Endothelial cell of umbilical vein (primary cell): ENCODE results near the gene JMJD8. TPM values are rescaled to one million over a fixed set of nuclear protein-coding genes. Genes with fewer than 3 reads are reported as not detected.

Experiments
- BruUV-seq: library from RNA; stranded (reverse); fragments of 400-500 nt; replicated peaks from 2 replicates; lab custom pipeline; 2021; lab: Mats Ljungman, UMichigan
- CTCF ChIA-PET: fragments of 300-600, 350-600 bp; sonication (Branson Sonifier 250); formaldehyde crosslinking; loops from one replicate; lab custom pipeline; 2021; ENCODE audit warnings: antibody characterized with exemption, inconsistent platforms; lab: Charles Lee
- POLR2A ChIA-PET: fragments of 300-600, 350-600 bp; sonication (Branson Sonifier 250); formaldehyde crosslinking; loops from one replicate; lab custom pipeline; 2021; ENCODE audit warnings: antibody characterized with exemption, inconsistent platforms; lab: Charles Lee
- DNase-seq: peaks from one replicate; pipeline ENCODE4 v3.0.0-alpha.2; 2011; ENCODE audit warnings: low read depth, low spot score
- FAIRE-seq: peaks from 2 replicates; lab custom pipeline; 2011; peaks lifted over from hg19 to GRCh38; lab: Jason Lieb, UNC
- H2AFZ ChIP-seq: 2 replicates; pipeline ENCODE4 v1.6.0; 2012; ENCODE audit warnings: low read depth, low read length, control low read depth, inconsistent platforms
- H3K27ac ChIP-seq: 2 replicates; pipeline ENCODE4 v1.5.1; 2011; ENCODE audit warnings: low read depth, mild to moderate bottlenecking, control low read depth, low read length, moderate library complexity; ENCODE audit not compliant: insufficient read depth
- H3K27me3 ChIP-seq, 2 experiments: 2 replicates each; pipeline versions ENCODE4 v1.6.0 to v1.6.1; 2011; ENCODE audit warnings: low read length in 2 of 2, mixed read lengths in 1 of 2; ENCODE audit not compliant: control insufficient read depth in 2 of 2, insufficient read depth in 2 of 2
- H3K36me3 ChIP-seq, 2 experiments: 2 replicates in 1 of 2; 3 replicates in 1 of 2; pipeline ENCODE4 v1.5.1; 2011; ENCODE audit warnings: low read length in 2 of 2, mild to moderate bottlenecking in 1 of 2, moderate library complexity in 1 of 2; ENCODE audit not compliant: control insufficient read depth in 2 of 2, insufficient read depth in 2 of 2; ENCODE audit errors: extremely low read depth in 1 of 2
- H3K4me1 ChIP-seq: 3 replicates; pipeline ENCODE4 v1.5.1; 2011; ENCODE audit warnings: mild to moderate bottlenecking, low read length; ENCODE audit not compliant: control insufficient read depth, insufficient read depth; ENCODE audit errors: extremely low read depth
- H3K4me2 ChIP-seq: 2 replicates; pipeline ENCODE4 v1.6.1; 2011; ENCODE audit warnings: low read length, control low read depth, mixed read lengths; ENCODE audit not compliant: insufficient read depth
- H3K4me3 ChIP-seq, 3 experiments: fragments of 200-600 bp in 1 of 3; sonication (generic), shearing (Covaris generic) in 1 of 3; replicated peaks in 1 of 3; 2 replicates each; pipeline ENCODE4 v1.5.1; 2011 to 2016; ENCODE audit warnings: control low read depth in 3 of 3, low read length in 3 of 3, mild to moderate bottlenecking in 2 of 3, inconsistent platforms in 1 of 3, low read depth in 1 of 3, moderate library complexity in 1 of 3; ENCODE audit not compliant: insufficient read depth in 1 of 3
- H3K79me2 ChIP-seq: 2 replicates; pipeline ENCODE4 v1.6.0; 2012; ENCODE audit warnings: low read length, inconsistent platforms; ENCODE audit not compliant: control insufficient read depth, insufficient read depth
- H3K9ac ChIP-seq: replicated peaks from 2 replicates; pipeline ENCODE3; 2011; ENCODE audit warnings: low read length, control low read depth; ENCODE audit not compliant: insufficient read depth; ENCODE audit errors: extremely low read depth
- H3K9me1 ChIP-seq: replicated peaks from 3 replicates; pipeline ENCODE4 v1.6.0; 2011; ENCODE audit warnings: mild to moderate bottlenecking, low read length; ENCODE audit not compliant: control insufficient read depth, insufficient read depth; ENCODE audit errors: extremely low read depth
- H3K9me3 ChIP-seq: replicated peaks from 2 replicates; pipeline ENCODE4 v1.5.1; 2012; ENCODE audit warnings: low read length, inconsistent platforms; ENCODE audit not compliant: control insufficient read depth, insufficient read depth
- H4K20me1 ChIP-seq: replicated peaks from 2 replicates; pipeline ENCODE3; 2011; ENCODE audit warnings: mild to moderate bottlenecking, low read length; ENCODE audit not compliant: control insufficient read depth, insufficient read depth; ENCODE audit errors: extremely low read depth
- CTCF ChIP-seq, 2 donors: IDR thresholded peaks; 1 replicate in 1 of 2; 2 replicates in 1 of 2; pipeline ENCODE4 v1.5.1; 2011; ENCODE audit warnings: low read length in 2 of 2, mild to moderate bottlenecking in 2 of 2, moderate library complexity in 2 of 2, control low read depth in 1 of 2, inconsistent platforms in 1 of 2, low read depth in 1 of 2; ENCODE audit not compliant: insufficient read depth in 1 of 2; ENCODE audit errors: extremely low read depth in 1 of 2
- FOS ChIP-seq: IDR thresholded peaks from 2 replicates; pipeline ENCODE4 v1.6.1; 2011; ENCODE audit warnings: mild to moderate bottlenecking, low read length, moderate library complexity, borderline replicate concordance; ENCODE audit not compliant: insufficient read depth
- GATA2 ChIP-seq: IDR thresholded peaks from 2 replicates; pipeline ENCODE4 v1.7.0; 2011; ENCODE audit warnings: low read depth, mild to moderate bottlenecking, moderate library complexity, mixed read lengths, low read length; ENCODE audit not compliant: insufficient read length, insufficient read depth
- JUN ChIP-seq: IDR thresholded peaks from 2 replicates; pipeline ENCODE4 v1.6.1; 2011; ENCODE audit warnings: borderline replicate concordance, low read depth; ENCODE audit not compliant: insufficient read length, insufficient read depth
- MAX ChIP-seq: IDR thresholded peaks from 2 replicates; pipeline ENCODE4 v1.6.1; 2011; ENCODE audit not compliant: insufficient read depth, insufficient read length
- MYC ChIP-seq: IDR thresholded peaks from one replicate; pipeline ENCODE4 v1.6.1; 2011; ENCODE audit warnings: mild to moderate bottlenecking, low read depth, low read length
- POLR2A ChIP-seq: IDR thresholded peaks from 2 replicates; pipeline ENCODE4 v1.6.1; 2012; ENCODE audit warnings: low read depth, mild to moderate bottlenecking, control low read depth, low read length
- dilution Hi-C: fragments of 300-500 bp; cut with MboI; formaldehyde crosslinking; loops from one replicate; pipeline ENCODE4 v1.15.0; 2019; ENCODE audit warnings: low sequenced_read_pairs; ENCODE audit not compliant: extremely low pct_ligation_motif_present
- intact Hi-C: fragments of 100-400 bp; cut with micrococcal nuclease; formaldehyde crosslinking; loops from one replicate; pipeline ENCODE4 v1.10.0; 2022
- polyA plus RNA-seq, 4 experiments: library from polyadenylated mRNA; depleted of rRNA in 3 of 4; stranded (reverse) in 3 of 4; unstranded in 1 of 4; fragments of >200 nt; gene quantifications; 2 replicates each; pipeline versions ENCODE4 v1.2.1 to v1.2.3, GENCODE V29; 2011 to 2012; ENCODE audit warnings: missing spikeins in 1 of 4
- total RNA-seq: library from RNA; stranded (reverse); gene quantifications from 2 replicates; pipeline ENCODE4 v1.2.3, GENCODE V29; 2021

The JMJD8 gene
- total and polyA plus RNA-seq, 2 donors (not counting 3 experiments of a cell fraction or from before 2014, with no cell fraction given) = 55.1 to 102 TPM

- Histone ChIP-seq H3K4me3 (no peak overlapping the region), H3K4me2 (no peak overlapping the region), H3K9me3 (no peaks in the 10 kb centered on the region), H3K4me1 (no peaks in the 10 kb centered on the region), H4K20me1 (no peaks in the 10 kb centered on the region), H3K27me3 (no peaks in the 10 kb centered on the region), H3K79me2 (no peaks in the 10 kb centered on the region), H3K27ac (no peak overlapping the region), H3K9ac (no peak overlapping the region), H2AFZ (no peak overlapping the region), H3K9me1 (no peaks in the 10 kb centered on the region), H3K36me3 (peaks cover 0 to 3% of the 10 kb centered on the region in 2 experiments)
- TF ChIP-seq MAX = no peak
- no peak for TF ChIP-seq GATA2
- DNase-seq (no peak), FAIRE-seq (no peak)
- no TSS peak for BruUV-seq
- dilution Hi-C loops (no loop called here), intact Hi-C loops (no loop called here)
- ChIA-PET CTCF (interaction anchor here (0.7 to 1.4 kb wide), 2 partner anchors 24 to 26 kb away, joined by 3 read pairs; partner anchors contain the start of gene METTL26), POLR2A (no interaction called here)
Observed at GRCh38 chr16:662095-662494, 22.0 kb downstream of the JMJD8 start.

GRCh38 chr16:661184-661821 is 22.8 kb downstream of the JMJD8 start:
- TF ChIP-seq JUN = no peak
- no peak for TF ChIP-seq CTCF (IDR thresholded peaks at IDR 0.05; ENCODE audit: extremely low read depth in 1 of 2, insufficient read depth in 1 of 2, low read depth in 1 of 2, low read length in 2 of 2)
- TF ChIP-seq MYC = no peak
- no peak for TF ChIP-seq FOS
- TF ChIP-seq POLR2A = no peak
- TF ChIP-seq GATA2 = no peak
- Histone ChIP-seq H3K9ac (no peak overlapping the region), H3K36me3 (peaks cover 0 to 3% of the 10 kb centered on the region in 2 experiments), H3K27me3 (no peaks in the 10 kb centered on the region), H4K20me1 (no peaks in the 10 kb centered on the region), H3K27ac (no peak overlapping the region), H3K4me1 (no peaks in the 10 kb centered on the region), H3K4me3 (no peak overlapping the region), H2AFZ (no peak overlapping the region), H3K4me2 (no peak overlapping the region), H3K79me2 (no peaks in the 10 kb centered on the region), H3K9me3 (no peaks in the 10 kb centered on the region), H3K9me1 (no peaks in the 10 kb centered on the region)
- no TSS peak for BruUV-seq
- CTCF ChIA-PET = interaction anchor here (0.7 to 1.9 kb wide), 10 partner anchors 10 to 135 kb away, joined by 3 to 16 read pairs (median 3); partner anchors contain the start of genes METTL26 and WDR90
- no peak for DNase-seq
- dilution Hi-C loops (no loop called here), intact Hi-C loops (no loop called here)
- FAIRE-seq = no peak
- POLR2A ChIA-PET = interaction anchor here (0.7 kb wide), 1 partner anchor 13 kb away, joined by 3 read pairs; no protein-coding TSS in a partner anchor
